K562 (cell line): ENCODE results near the gene CYSRT1. TPM values are rescaled to one million over a fixed set of nuclear protein-coding genes. Genes with fewer than 3 reads are reported as not detected.

ENCODE experiments used
- CBX2 ChIP-seq: fragments of 200-600 bp; sonication (generic); IDR thresholded peaks from one replicate; pipeline ENCODE4 v1.6.1; 2012; ENCODE audit warnings: mild to moderate bottlenecking, low read length, inconsistent platforms; ENCODE audit not compliant: insufficient read depth, poor library complexity, severe bottlenecking
- CREB3L1 ChIP-seq: fragments of 450-650 bp; IDR thresholded peaks from 2 replicates; pipeline ENCODE4 v1.6.1; 2014; ENCODE audit warnings: low read depth, mild to moderate bottlenecking, moderate library complexity, borderline replicate concordance
- ESRRA ChIP-seq: fragments of 450-650 bp; IDR thresholded peaks from 2 replicates; pipeline ENCODE4 v1.6.1; 2014; ENCODE audit warnings: low read depth, mild to moderate bottlenecking, moderate library complexity, borderline replicate concordance
- FOXK2 ChIP-seq, 2 experiments: fragments of 450-650 bp; IDR thresholded peaks in 1 of 2; conservative IDR thresholded peaks in 1 of 2; 2 replicates each; pipeline ENCODE4 v1.6.1; 2016; ENCODE audit warnings: low read depth in 2 of 2, mild to moderate bottlenecking in 1 of 2
- MLX ChIP-seq, 2 experiments: fragments of 450-650 bp in 1 of 2; sonication (generic) in 1 of 2; formaldehyde crosslinking; conservative IDR thresholded peaks; 2 replicates each; pipeline versions ENCODE4 v1.4.0 to v1.8.1; 2020 to 2022; ENCODE audit warnings: mild to moderate bottlenecking in 1 of 2, missing genetic modification reagents in 1 of 2
- PHB2 ChIP-seq: fragments of 450-650 bp; IDR thresholded peaks from 2 replicates; pipeline ENCODE4 v1.6.1; 2017; ENCODE audit warnings: low read depth
- POLR3A ChIP-seq: IDR thresholded peaks from 2 replicates; pipeline ENCODE4 v1.6.1; 2011; ENCODE audit warnings: borderline replicate concordance, mild to moderate bottlenecking, moderate library complexity; ENCODE audit not compliant: insufficient read length, insufficient read depth; ENCODE audit errors: extremely low read depth
- RBFOX2 ChIP-seq: fragments of 200-400 bp; formaldehyde crosslinking; IDR thresholded peaks from 2 replicates; pipeline ENCODE4 v1.6.1; 2017; ENCODE audit warnings: low read depth, mild to moderate bottlenecking, low read length, moderate library complexity
- SMARCC2 ChIP-seq: fragments of 450-650 bp; IDR thresholded peaks from 2 replicates; pipeline ENCODE4 v1.6.1; 2017; ENCODE audit warnings: antibody characterized with exemption, moderate library complexity, mild to moderate bottlenecking, low read depth
- STAG1 ChIP-seq: sonication (generic); formaldehyde crosslinking; IDR thresholded peaks from 2 replicates; pipeline ENCODE4 v1.5.0; 2020; ENCODE audit warnings: missing genetic modification reagents, borderline replicate concordance
- ZBED1 ChIP-seq: IDR thresholded peaks from 2 replicates; pipeline ENCODE4 v1.6.1; 2014
- ZNF232 ChIP-seq: sonication (generic); formaldehyde crosslinking; IDR thresholded peaks from 2 replicates; pipeline ENCODE4 v1.8.0; 2022; ENCODE audit warnings: mild to moderate bottlenecking, missing genetic modification reagents
- ZNF740 ChIP-seq, 3 experiments: fragments of 200-800 bp in 1 of 3; sonication (Bioruptor generic) in 1 of 3; sonication (generic) in 1 of 3; formaldehyde crosslinking in 1 of 3; IDR thresholded peaks; 2 replicates each; pipeline versions ENCODE4 v1.6.1 to v1.8.0; 2016 to 2022; ENCODE audit warnings: mild to moderate bottlenecking in 2 of 3, missing compliant biosample characterization in 2 of 3, missing genetic modification characterization in 2 of 3, missing genetic modification reagents in 1 of 3
- polyA plus RNA-seq, 8 experiments: library from polyadenylated mRNA; depleted of rRNA in 4 of 8; stranded (reverse) in 5 of 8; unstranded in 3 of 8; fragments of >200 nt; fragmentation: Nextera tagmentation in 2 of 8; fragmentation: Illumina TruSeq in 1 of 8; extraction: Ambion mirVana in 2 of 8; extraction: Trizol in 1 of 8; gene quantifications; 2 replicates each; pipeline versions ENCODE4 v1.2.1 to v1.2.3, GENCODE V29; 2011 to 2014; ENCODE audit warnings: inconsistent platforms in 1 of 8, missing spikeins in 1 of 8
- total RNA-seq, 7 experiments: library from RNA; depleted of rRNA in 6 of 7; stranded (reverse); fragments of >200 nt in 6 of 7; fragmentation: Illumina TruSeq in 2 of 7; extraction: Trizol in 2 of 7; gene quantifications; 2 replicates each; pipeline versions ENCODE4 v1.2.1 to v1.2.3, GENCODE V29; 2011 to 2021; ENCODE audit warnings: low replicate concordance in 1 of 7

Gene CYSRT1
- total and polyA plus RNA-seq, 9 of the 15 experiments (the other 6 are each of a cell fraction or from before 2014, with no cell fraction given): 0.04 to 1.4 (median 0.42) TPM; not detected in 3

- no peak for TF ChIP-seq CBX2
- TF ChIP-seq POLR3A: no peak
- peak; percentile 26; the same call in 1 of the 2 replicates for TF ChIP-seq ESRRA
- peak; percentile 30 to 47; a peak in 2 of 4 replicates for TF ChIP-seq FOXK2 (conservative IDR thresholded peaks at IDR 0.05 in 1 of 2, IDR thresholded peaks at IDR 0.05 in 1 of 2; ENCODE audit: low read depth in 2 of 2)
- 0 out of 2 replicates have a peak, but pooled peaks have one; percentile 19 for TF ChIP-seq STAG1 (CRISPR knock-in tag)
- TF ChIP-seq SMARCC2: no peak
- no peak for TF ChIP-seq PHB2
- 0 out of 4 replicates have a peak, but pooled peaks of 1 of the 2 experiments have one; percentile 78 for TF ChIP-seq MLX (CRISPR knock-in tag; conservative IDR thresholded peaks at IDR 0.05)
- peak; percentile 75; the same call in 1 of the 2 replicates for TF ChIP-seq ZBED1
- TF ChIP-seq CREB3L1: no peak
- TF ChIP-seq ZNF740 (CRISPR knock-in tag; IDR thresholded peaks at IDR 0.05): no peak
- no peak for TF ChIP-seq ZNF740 (tag; IDR thresholded peaks at IDR 0.05)
- TF ChIP-seq ZNF232 (CRISPR knock-in tag): 0 out of 2 replicates have a peak, but pooled peaks have one; percentile 57
- TF ChIP-seq RBFOX2: peak; percentile 98
Measured at GRCh38 chr9:137240841-137241489, 16.0 kb downstream of the CYSRT1 start, which contains the start of gene TUBB4B (continued).
